ENCODE results near the gene VAMP2. TPM values are rescaled to one million over a fixed set of nuclear protein-coding genes. Genes with fewer than 3 reads are reported as not detected.
A peak's percentile ranks its signal among the peaks of the same experiment; 100 is the strongest.

VAMP2 gene
- total and polyA plus RNA-seq, 2 of the 4 experiments (the other 2 are of a cell fraction), result 2.3 to 33.3 TPM

DNA sequence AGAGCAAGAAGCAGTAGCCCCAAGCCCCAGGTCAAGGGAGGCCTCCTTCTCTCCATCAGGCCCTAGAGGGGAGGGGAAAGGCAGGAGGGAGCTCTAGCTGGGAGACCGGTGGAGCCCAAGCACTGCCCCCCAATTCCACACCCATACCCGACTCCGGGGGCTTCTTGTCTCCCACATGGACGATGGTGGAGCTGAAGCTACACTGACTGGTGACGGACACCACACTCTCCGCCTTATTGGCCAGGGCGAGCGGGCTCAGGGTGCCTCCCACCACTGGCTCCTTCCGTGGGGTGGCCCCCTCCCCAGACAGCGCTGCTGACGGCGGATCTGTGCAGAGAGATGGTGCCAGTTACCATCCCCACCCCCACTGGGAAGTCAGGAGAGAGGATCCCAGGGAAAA is 16.9 kb downstream of the VAMP2 start (continued):
- TF ChIP-seq, protein P1, sequence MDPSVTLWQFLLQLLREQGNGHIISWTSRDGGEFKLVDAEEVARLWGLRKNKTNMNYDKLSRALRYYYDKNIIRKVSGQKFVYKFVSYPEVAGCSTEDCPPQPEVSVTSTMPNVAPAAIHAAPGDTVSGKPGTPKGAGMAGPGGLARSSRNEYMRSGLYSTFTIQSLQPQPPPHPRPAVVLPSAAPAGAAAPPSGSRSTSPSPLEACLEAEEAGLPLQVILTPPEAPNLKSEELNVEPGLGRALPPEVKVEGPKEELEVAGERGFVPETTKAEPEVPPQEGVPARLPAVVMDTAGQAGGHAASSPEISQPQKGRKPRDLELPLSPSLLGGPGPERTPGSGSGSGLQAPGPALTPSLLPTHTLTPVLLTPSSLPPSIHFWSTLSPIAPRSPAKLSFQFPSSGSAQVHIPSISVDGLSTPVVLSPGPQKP (IDR thresholded peaks at IDR 0.05; ENCODE audit: borderline replicate concordance, low read depth, low read length), result no peak

DNA sequence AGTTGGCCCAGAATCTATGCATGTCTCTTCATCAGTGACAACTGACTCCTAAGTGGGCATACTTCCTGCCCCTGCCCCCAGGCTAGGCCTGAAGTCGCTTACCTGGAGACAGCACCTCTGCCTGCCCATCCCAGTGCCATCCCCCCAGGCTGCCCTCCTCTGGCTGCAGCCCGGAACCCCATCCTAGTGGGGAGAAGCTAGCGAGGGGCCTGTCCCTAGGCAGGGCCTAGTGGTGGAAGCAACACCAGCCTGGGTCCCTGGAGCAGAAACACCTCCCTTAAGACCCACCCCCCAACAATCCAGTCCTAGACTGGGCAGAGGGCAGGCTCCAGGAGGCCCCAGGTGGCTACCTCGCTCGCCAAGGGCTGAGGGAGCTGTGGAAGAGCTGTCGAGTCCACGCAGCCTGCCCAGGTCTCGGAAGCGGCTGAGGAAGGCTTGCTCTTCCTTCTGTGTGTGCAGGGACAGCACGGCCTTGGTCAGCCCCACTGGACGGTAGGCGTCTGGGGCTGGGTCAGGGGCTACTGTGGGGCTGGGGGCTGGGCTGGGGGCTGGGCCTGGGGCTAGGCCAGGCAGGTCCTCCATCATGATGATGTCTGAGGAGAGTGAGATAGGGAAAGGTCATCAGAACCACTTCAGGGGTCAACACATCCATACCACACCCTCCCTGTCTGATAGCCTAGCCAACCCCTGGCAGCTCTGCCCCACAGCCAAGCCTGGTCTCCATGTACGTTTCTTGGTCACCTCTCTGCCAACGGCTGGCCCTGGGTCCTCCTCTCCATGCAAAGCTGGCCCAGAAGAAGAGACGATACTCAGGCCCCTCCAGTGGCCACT is 18.1 kb downstream of the VAMP2 start:
- TF ChIP-seq, protein P1 (IDR thresholded peaks at IDR 0.05; ENCODE audit: borderline replicate concordance, low read depth, low read length), result no peak
- peak; percentile 24; the same call in 1 of the 2 replicates for TF ChIP-seq POLR2A (IDR thresholded peaks at IDR 0.05; ENCODE audit: low read depth, low read length)
- no peak overlapping the region for H2BK15ac ChIP-seq (ENCODE audit: low read depth, low read length)
- no peaks in the 10 kb centered on the region for H3K4me1 ChIP-seq (ENCODE audit: control insufficient read depth, insufficient read depth, low read length)
- no peak overlapping the region for H4K91ac ChIP-seq (ENCODE audit: insufficient read depth, low read depth, low read length)
- no peaks in the 10 kb centered on the region for H3K9me3 ChIP-seq (ENCODE audit: control insufficient read depth, insufficient read depth, low read length)
- in situ Hi-C loops (cut with MboI; ENCODE audit: low sequenced_read_pairs), result no loop called here
- H3K56ac ChIP-seq (ENCODE audit: extremely low read depth, insufficient read depth, low read length), result no peak overlapping the region
- H2AK9ac ChIP-seq (replicated peaks; ENCODE audit: low read depth, low read length, poor library complexity), result no peak overlapping the region
- no peak overlapping the region for H2AK5ac ChIP-seq (ENCODE audit: low read depth, low read length)
- H3K14ac ChIP-seq (replicated peaks; ENCODE audit: low read depth, low read length), result no peak overlapping the region
- peaks cover under 1% of the 10 kb centered on the region; the same call in 1 of the 2 replicates for H4K20me1 ChIP-seq (ENCODE audit: insufficient read depth, low read length)
- H4K8ac ChIP-seq (ENCODE audit: low read depth in 2 of 2, low read length in 2 of 2), result no peak overlapping the region
- H3K23ac ChIP-seq (ENCODE audit: low read depth, low read length), result no peak overlapping the region
- intact Hi-C loops (cut with micrococcal nuclease), result no loop called here
- ATAC-seq (ENCODE audit: low read depth) (no peak), DNase-seq (no peak)
- no peak overlapping the region for H2BK20ac ChIP-seq (ENCODE audit: low read depth, low read length)
- CTCF ChIA-PET, result no interaction called here
- peaks cover 62% of the 10 kb centered on the region for H3K36me3 ChIP-seq (ENCODE audit: control insufficient read depth, insufficient read depth, low read length)
- no peak overlapping the region for H3K27ac ChIP-seq (ENCODE audit: insufficient read depth, low read length)
- peaks cover 4% of the 10 kb centered on the region; the same call in 1 of the 2 replicates for H3K9me1 ChIP-seq (ENCODE audit: insufficient read depth, low read length)
- H3K4ac ChIP-seq (ENCODE audit: low read depth, low read length), result no peak overlapping the region
- H3K79me1 ChIP-seq (ENCODE audit: low read depth in 1 of 2, low read length in 2 of 2), result no peaks in the 10 kb centered on the region
- POLR2A ChIA-PET (ENCODE audit: unreplicated experiment), result no interaction called here
- no peak overlapping the region for H3K4me2 ChIP-seq (ENCODE audit: low read depth, low read length)
- no peak overlapping the region for H2BK5ac ChIP-seq (ENCODE audit: low read depth, low read length, poor library complexity, severe bottlenecking)
- no peaks in the 10 kb centered on the region for H3K27me3 ChIP-seq (ENCODE audit: control insufficient read depth, insufficient read depth, low read length)
- WGBS, 2 experiments (ENCODE audit: extremely low coverage in 2 of 2, insufficient read length in 1 of 2), result 80% methylated on average over 2 of the region's 15 CpGs; no CpG with 5 or more reads in 1 of the 2 experiments
- no peak overlapping the region for H2BK120ac ChIP-seq (ENCODE audit: low read depth, low read length)
- dilution Hi-C loops (cut with HindIII; ENCODE audit: low sequenced_read_pairs, unreplicated experiment), result no loop called here
- no peak overlapping the region for H2AFZ ChIP-seq (replicated peaks; ENCODE audit: low read length, poor library complexity)
- H3K18ac ChIP-seq (ENCODE audit: low read depth, low read length), result no peak overlapping the region
- H3K4me3 ChIP-seq (ENCODE audit: insufficient read depth, low read depth, low read length), result no peak overlapping the region
- no peak overlapping the region for H3K9ac ChIP-seq (ENCODE audit: low read depth, low read length)
- no peak overlapping the region for H4K5ac ChIP-seq (ENCODE audit: low read depth, low read length)
- BruUV-seq (replicated peaks), result no TSS peak
